ENCODE measurements around the gene TXNRD1.
A peak's percentile ranks its signal among the peaks of the same experiment; 100 is the strongest.
"Not testable (repeated sequence)": the region's sequence is repeated elsewhere in the genome, so short reads cannot be mapped to it uniquely, and the experiment has no call there.

The TXNRD1 gene

GRCh38 chr12:104291867-104292524 is 76.4 kb downstream of the TXNRD1 start:
- Histone ChIP-seq H3K9ac (ENCODE audit: low read length) (no peak overlapping the region), H3K4me3 (ENCODE audit: low read length) (no peak overlapping the region), H3K9me3 (ENCODE audit: control insufficient read depth, low read length) (no peaks in the 10 kb centered on the region), H3K36me3 (ENCODE audit: control insufficient read depth, insufficient read depth, low read length) (peaks cover 11% of the 10 kb centered on the region), H3K27me3 (ENCODE audit: control insufficient read depth, insufficient read depth, low read length) (no peaks in the 10 kb centered on the region), H3K4me1 (ENCODE audit: control insufficient read depth, insufficient read depth, low read length) (peaks cover 30% of the 10 kb centered on the region)

- Histone ChIP-seq H3K4me3 (ENCODE audit: low read length) (no peak overlapping the region), H3K27me3 (ENCODE audit: control insufficient read depth, insufficient read depth, low read length) (no peaks in the 10 kb centered on the region), H3K9me3 (ENCODE audit: control insufficient read depth, low read length) (no peaks in the 10 kb centered on the region), H3K9ac (ENCODE audit: low read length) (no peak overlapping the region), H3K36me3 (ENCODE audit: control insufficient read depth, insufficient read depth, low read length) (peaks cover 11% of the 10 kb centered on the region), H3K4me1 (ENCODE audit: control insufficient read depth, insufficient read depth, low read length) (peaks cover 39% of the 10 kb centered on the region)
Measured at GRCh38 chr12:104292872-104293794, 77.6 kb downstream of the TXNRD1 start.

GRCh38 chr12:104294158-104294859 is 78.7 kb downstream of the TXNRD1 start:
- H3K4me3 ChIP-seq (ENCODE audit: low read length); H3K9me3 ChIP-seq (ENCODE audit: control insufficient read depth, low read length); H3K27me3 ChIP-seq (ENCODE audit: control insufficient read depth, insufficient read depth, low read length); H3K9ac ChIP-seq (ENCODE audit: low read length): not testable (repeated sequence)
- Histone ChIP-seq H3K36me3 (ENCODE audit: control insufficient read depth, insufficient read depth, low read length) (peaks cover 11% of the 10 kb centered on the region), H3K4me1 (ENCODE audit: control insufficient read depth, insufficient read depth, low read length) (peaks cover 43% of the 10 kb centered on the region)

GRCh38 chr12:104294927-104295668 is 79.5 kb downstream of the TXNRD1 start:
- H3K4me1 ChIP-seq (ENCODE audit: control insufficient read depth, insufficient read depth, low read length), result peaks cover 46% of the 10 kb centered on the region
- H3K27me3 ChIP-seq (ENCODE audit: control insufficient read depth, insufficient read depth, low read length), result no peaks in the 10 kb centered on the region
- H3K4me3 ChIP-seq (ENCODE audit: low read length), result no peak overlapping the region
- peaks cover 11% of the 10 kb centered on the region for H3K36me3 ChIP-seq (ENCODE audit: control insufficient read depth, insufficient read depth, low read length)
- H3K9ac ChIP-seq (ENCODE audit: low read length), result peak overlapping the region; percentile 25
- H3K9me3 ChIP-seq (ENCODE audit: control insufficient read depth, low read length), result no peaks in the 10 kb centered on the region

- Histone ChIP-seq H3K9ac (ENCODE audit: low read length) (no peak overlapping the region), H3K4me3 (ENCODE audit: low read length) (no peak overlapping the region), H3K4me1 (ENCODE audit: control insufficient read depth, insufficient read depth, low read length) (peaks cover 48% of the 10 kb centered on the region), H3K9me3 (ENCODE audit: control insufficient read depth, low read length) (no peaks in the 10 kb centered on the region), H3K36me3 (ENCODE audit: control insufficient read depth, insufficient read depth, low read length) (peaks cover 11% of the 10 kb centered on the region), H3K27me3 (ENCODE audit: control insufficient read depth, insufficient read depth, low read length) (no peaks in the 10 kb centered on the region)
Measured at GRCh38 chr12:104295954-104296353, 80.4 kb downstream of the TXNRD1 start.

GRCh38 chr12:104296718-104297117 is 81.1 kb downstream of the TXNRD1 start:
- no peaks in the 10 kb centered on the region for H3K27me3 ChIP-seq (ENCODE audit: control insufficient read depth, insufficient read depth, low read length)
- no peaks in the 10 kb centered on the region for H3K9me3 ChIP-seq (ENCODE audit: control insufficient read depth, low read length)
- H3K4me3 ChIP-seq (ENCODE audit: low read length), result no peak overlapping the region
- H3K9ac ChIP-seq (ENCODE audit: low read length), result no peak overlapping the region
- peaks cover 48% of the 10 kb centered on the region for H3K4me1 ChIP-seq (ENCODE audit: control insufficient read depth, insufficient read depth, low read length)
- peaks cover 11% of the 10 kb centered on the region for H3K36me3 ChIP-seq (ENCODE audit: control insufficient read depth, insufficient read depth, low read length)

GRCh38 chr12:104297477-104298113 is 82.0 kb downstream of the TXNRD1 start:
- Histone ChIP-seq H3K4me1 (ENCODE audit: control insufficient read depth, insufficient read depth, low read length) (peaks cover 49% of the 10 kb centered on the region), H3K4me3 (ENCODE audit: low read length) (no peak overlapping the region), H3K9ac (ENCODE audit: low read length) (no peak overlapping the region), H3K36me3 (ENCODE audit: control insufficient read depth, insufficient read depth, low read length) (peaks cover 6% of the 10 kb centered on the region), H3K27me3 (ENCODE audit: control insufficient read depth, insufficient read depth, low read length) (no peaks in the 10 kb centered on the region), H3K9me3 (ENCODE audit: control insufficient read depth, low read length) (no peaks in the 10 kb centered on the region)

GRCh38 chr12:104299842-104300481 is 84.4 kb downstream of the TXNRD1 start:
- Histone ChIP-seq H3K9ac (ENCODE audit: low read length) (no peak overlapping the region), H3K9me3 (ENCODE audit: control insufficient read depth, low read length) (no peaks in the 10 kb centered on the region), H3K27me3 (ENCODE audit: control insufficient read depth, insufficient read depth, low read length) (no peaks in the 10 kb centered on the region), H3K36me3 (ENCODE audit: control insufficient read depth, insufficient read depth, low read length) (peaks cover 4% of the 10 kb centered on the region), H3K4me1 (ENCODE audit: control insufficient read depth, insufficient read depth, low read length) (peaks cover 64% of the 10 kb centered on the region), H3K4me3 (ENCODE audit: low read length) (no peak overlapping the region)

- Histone ChIP-seq H3K36me3 (ENCODE audit: control insufficient read depth, insufficient read depth, low read length) (no peaks in the 10 kb centered on the region), H3K4me1 (ENCODE audit: control insufficient read depth, insufficient read depth, low read length) (peaks cover 36% of the 10 kb centered on the region), H3K4me3 (ENCODE audit: low read length) (peak within 1 kb of the TSS; percentile 42), H3K27me3 (ENCODE audit: control insufficient read depth, insufficient read depth, low read length) (no peaks in the 10 kb centered on the region), H3K9ac (ENCODE audit: low read length) (peak within 1 kb of the TSS; percentile 53), H3K9me3 (ENCODE audit: control insufficient read depth, low read length) (no peaks in the 10 kb centered on the region)
Measured at GRCh38 chr12:104303538-104304151, 88.1 kb downstream of the TXNRD1 start, which contains the start of gene EID3. Gene EID3 (plus strand): TSS chr12:104303739. CDS start chr12:104303935, 196 bp downstream.

- peak overlapping the region; percentile 27 for H3K9ac ChIP-seq (ENCODE audit: low read length)
- H3K9me3 ChIP-seq (ENCODE audit: control insufficient read depth, low read length), result no peaks in the 10 kb centered on the region
- no peaks in the 10 kb centered on the region for H3K27me3 ChIP-seq (ENCODE audit: control insufficient read depth, insufficient read depth, low read length)
- peak overlapping the region; percentile 42 for H3K4me3 ChIP-seq (ENCODE audit: low read length)
- no peaks in the 10 kb centered on the region for H3K36me3 ChIP-seq (ENCODE audit: control insufficient read depth, insufficient read depth, low read length)
- H3K4me1 ChIP-seq (ENCODE audit: control insufficient read depth, insufficient read depth, low read length), result peaks cover 29% of the 10 kb centered on the region
Measured at GRCh38 chr12:104304261-104305009, 88.9 kb downstream of the TXNRD1 start.

Data from mucosa of stomach (tissue), 1 donor.